GM23338 (cell line): ENCODE results near the gene KRT38. TPM values are rescaled to one million over a fixed set of nuclear protein-coding genes. Genes with fewer than 3 reads are reported as not detected.

Source experiments
- ATAC-seq: fragments of 200-7000 bp; cut with Tn5 transposase; 3 replicates; pipeline ENCODE4 v1.9.1; 2020
- DNase-seq: peaks from one replicate; pipeline ENCODE4 v3.0.0-alpha.2; 2015; ENCODE audit warnings: low spot score
- H2AFZ ChIP-seq: fragments of 200-600 bp; sonication (generic); 2 replicates; pipeline ENCODE4 v1.8.0; 2016; ENCODE audit warnings: antibody characterized with exemption, mild to moderate bottlenecking, moderate library complexity
- H3F3A ChIP-seq: fragments of 200-600 bp; sonication (generic); replicated peaks from 2 replicates; pipeline ENCODE4 v1.8.0; 2017; ENCODE audit warnings: antibody characterized with exemption, mixed run types, low read depth
- H3K27ac ChIP-seq: fragments of 200-600 bp; sonication (generic); 2 replicates; pipeline ENCODE4 v1.6.1; 2016; ENCODE audit warnings: low read depth
- H3K27me3 ChIP-seq: fragments of 200-600 bp; sonication (generic); 2 replicates; pipeline ENCODE4 v1.8.0; 2016; ENCODE audit warnings: mild to moderate bottlenecking, mixed run types, moderate library complexity; ENCODE audit not compliant: insufficient read depth
- H3K36me3 ChIP-seq: fragments of 200-600 bp; sonication (generic); 2 replicates; pipeline ENCODE4 v1.8.0; 2016; ENCODE audit warnings: mild to moderate bottlenecking; ENCODE audit not compliant: insufficient read depth
- H3K4me1 ChIP-seq: fragments of 200-600 bp; sonication (generic); 2 replicates; pipeline ENCODE4 v1.8.0; 2016; ENCODE audit warnings: mild to moderate bottlenecking, moderate library complexity; ENCODE audit not compliant: insufficient read depth
- H3K4me2 ChIP-seq: fragments of 200-600 bp; sonication (generic); 2 replicates; pipeline ENCODE4 v1.7.1; 2017; ENCODE audit warnings: mixed run types
- H3K4me3 ChIP-seq: fragments of 200-600 bp; sonication (generic); 2 replicates; pipeline ENCODE4 v1.6.1; 2016; ENCODE audit warnings: mixed run types
- H3K79me2 ChIP-seq: fragments of 200-600 bp; sonication (generic); replicated peaks from 2 replicates; pipeline ENCODE4 v1.8.0; 2017; ENCODE audit warnings: mild to moderate bottlenecking; ENCODE audit not compliant: insufficient read depth
- H3K9me2 ChIP-seq: fragments of 200-600 bp; sonication (generic); 2 replicates; pipeline ENCODE4 v1.8.0; 2017; ENCODE audit not compliant: insufficient read depth
- H4K20me1 ChIP-seq: fragments of 200-600 bp; sonication (generic); replicated peaks from 2 replicates; pipeline ENCODE4 v1.8.0; 2017; ENCODE audit warnings: mild to moderate bottlenecking; ENCODE audit not compliant: insufficient read depth
- H3K27ac Mint-ChIP-seq: 2 replicates; pipeline ENCODE4 v1.8.0; 2020; ENCODE audit warnings: inconsistent platforms, mild to moderate bottlenecking, moderate library complexity, mixed read lengths
- H3K27me3 Mint-ChIP-seq: 3 replicates; pipeline ENCODE4 v1.8.0; 2022; ENCODE audit warnings: low read depth, mild to moderate bottlenecking, moderate library complexity, mixed read lengths, inconsistent platforms; ENCODE audit not compliant: insufficient read depth, poor library complexity
- H3K36me3 Mint-ChIP-seq: 3 replicates; pipeline ENCODE4 v1.8.0; 2021; ENCODE audit warnings: low read depth, mild to moderate bottlenecking, inconsistent platforms, moderate library complexity, mixed read lengths
- H3K4me1 Mint-ChIP-seq: 3 replicates; pipeline ENCODE4 v1.8.0; 2020; ENCODE audit warnings: mild to moderate bottlenecking, inconsistent platforms, mixed read lengths
- H3K4me3 Mint-ChIP-seq: 3 replicates; pipeline ENCODE4 v1.8.0; 2021; ENCODE audit warnings: moderate library complexity, mild to moderate bottlenecking, inconsistent platforms, mixed read lengths
- H3K9me3 Mint-ChIP-seq: 3 replicates; pipeline ENCODE4 v1.8.0; 2020; ENCODE audit warnings: moderate library complexity, mild to moderate bottlenecking, inconsistent platforms, mixed read lengths
- EZH2 ChIP-seq: fragments of 200-600 bp; sonication (generic); IDR thresholded peaks from one replicate; pipeline ENCODE4 v1.8.0; 2017; ENCODE audit warnings: antibody characterized with exemption, mild to moderate bottlenecking, low read depth; ENCODE audit not compliant: unreplicated experiment
- POLR2AphosphoS5 ChIP-seq: IDR thresholded peaks from 2 replicates; pipeline ENCODE4 v1.6.1; 2016; ENCODE audit warnings: antibody characterized with exemption, low read depth
- REST ChIP-seq: IDR thresholded peaks from one replicate; pipeline ENCODE4 v1.6.1; 2018; ENCODE audit warnings: antibody characterized with exemption; ENCODE audit not compliant: unreplicated experiment
- ZNF114 ChIP-seq: fragments of 250-450 bp; sonication (Bioruptor Pico); IDR thresholded peaks from 2 replicates; pipeline ENCODE4 v1.5.0; 2020; ENCODE audit warnings: mild to moderate bottlenecking, moderate library complexity
- ZNF331 ChIP-seq: fragments of 250-450 bp; sonication (Bioruptor Pico); IDR thresholded peaks from 2 replicates; pipeline ENCODE4 v1.5.0; 2020; ENCODE audit warnings: low read depth, mild to moderate bottlenecking, moderate library complexity
- polyA plus RNA-seq: library from polyadenylated mRNA; unstranded; fragments of >200 nt; fragmentation: Nextera tagmentation; extraction: Ambion mirVana; gene quantifications from 2 replicates; pipeline ENCODE4 v1.2.1, GENCODE V29; 2016
- total RNA-seq: library from RNA; depleted of rRNA; stranded (reverse); fragments of >200 nt; shearing (Covaris generic); gene quantifications from 2 replicates; pipeline ENCODE4 v1.2.3, GENCODE V29; 2014
- TF ChIP-seq, protein P1 (sequence below): fragments of 250-450 bp; sonication (Bioruptor Pico); IDR thresholded peaks from 2 replicates; pipeline ENCODE4 v1.5.0; 2020; ENCODE audit warnings: mild to moderate bottlenecking, moderate library complexity
- TF ChIP-seq, protein P2 (sequence below): IDR thresholded peaks from 2 replicates; pipeline ENCODE4 v1.6.1; 2016; ENCODE audit warnings: antibody characterized with exemption
- TF ChIP-seq, protein P3 (sequence below), 2 experiments: fragments of 200-600 bp in 1 of 2; sonication (generic) in 1 of 2; conservative IDR thresholded peaks; 2 replicates each; pipeline versions ENCODE4 v1.5.1 to v1.6.1; 2016 to 2017; ENCODE audit warnings: antibody characterized with exemption in 2 of 2, low read depth in 2 of 2, mild to moderate bottlenecking in 2 of 2, moderate library complexity in 1 of 2

The KRT38 gene
- total and polyA plus RNA-seq, 2 experiments from 2014 or later: not detected

- peak within 1 kb of the TSS; percentile 38; the same call in 1 of the 2 replicates for H2AFZ ChIP-seq
- TF ChIP-seq, protein P1, sequence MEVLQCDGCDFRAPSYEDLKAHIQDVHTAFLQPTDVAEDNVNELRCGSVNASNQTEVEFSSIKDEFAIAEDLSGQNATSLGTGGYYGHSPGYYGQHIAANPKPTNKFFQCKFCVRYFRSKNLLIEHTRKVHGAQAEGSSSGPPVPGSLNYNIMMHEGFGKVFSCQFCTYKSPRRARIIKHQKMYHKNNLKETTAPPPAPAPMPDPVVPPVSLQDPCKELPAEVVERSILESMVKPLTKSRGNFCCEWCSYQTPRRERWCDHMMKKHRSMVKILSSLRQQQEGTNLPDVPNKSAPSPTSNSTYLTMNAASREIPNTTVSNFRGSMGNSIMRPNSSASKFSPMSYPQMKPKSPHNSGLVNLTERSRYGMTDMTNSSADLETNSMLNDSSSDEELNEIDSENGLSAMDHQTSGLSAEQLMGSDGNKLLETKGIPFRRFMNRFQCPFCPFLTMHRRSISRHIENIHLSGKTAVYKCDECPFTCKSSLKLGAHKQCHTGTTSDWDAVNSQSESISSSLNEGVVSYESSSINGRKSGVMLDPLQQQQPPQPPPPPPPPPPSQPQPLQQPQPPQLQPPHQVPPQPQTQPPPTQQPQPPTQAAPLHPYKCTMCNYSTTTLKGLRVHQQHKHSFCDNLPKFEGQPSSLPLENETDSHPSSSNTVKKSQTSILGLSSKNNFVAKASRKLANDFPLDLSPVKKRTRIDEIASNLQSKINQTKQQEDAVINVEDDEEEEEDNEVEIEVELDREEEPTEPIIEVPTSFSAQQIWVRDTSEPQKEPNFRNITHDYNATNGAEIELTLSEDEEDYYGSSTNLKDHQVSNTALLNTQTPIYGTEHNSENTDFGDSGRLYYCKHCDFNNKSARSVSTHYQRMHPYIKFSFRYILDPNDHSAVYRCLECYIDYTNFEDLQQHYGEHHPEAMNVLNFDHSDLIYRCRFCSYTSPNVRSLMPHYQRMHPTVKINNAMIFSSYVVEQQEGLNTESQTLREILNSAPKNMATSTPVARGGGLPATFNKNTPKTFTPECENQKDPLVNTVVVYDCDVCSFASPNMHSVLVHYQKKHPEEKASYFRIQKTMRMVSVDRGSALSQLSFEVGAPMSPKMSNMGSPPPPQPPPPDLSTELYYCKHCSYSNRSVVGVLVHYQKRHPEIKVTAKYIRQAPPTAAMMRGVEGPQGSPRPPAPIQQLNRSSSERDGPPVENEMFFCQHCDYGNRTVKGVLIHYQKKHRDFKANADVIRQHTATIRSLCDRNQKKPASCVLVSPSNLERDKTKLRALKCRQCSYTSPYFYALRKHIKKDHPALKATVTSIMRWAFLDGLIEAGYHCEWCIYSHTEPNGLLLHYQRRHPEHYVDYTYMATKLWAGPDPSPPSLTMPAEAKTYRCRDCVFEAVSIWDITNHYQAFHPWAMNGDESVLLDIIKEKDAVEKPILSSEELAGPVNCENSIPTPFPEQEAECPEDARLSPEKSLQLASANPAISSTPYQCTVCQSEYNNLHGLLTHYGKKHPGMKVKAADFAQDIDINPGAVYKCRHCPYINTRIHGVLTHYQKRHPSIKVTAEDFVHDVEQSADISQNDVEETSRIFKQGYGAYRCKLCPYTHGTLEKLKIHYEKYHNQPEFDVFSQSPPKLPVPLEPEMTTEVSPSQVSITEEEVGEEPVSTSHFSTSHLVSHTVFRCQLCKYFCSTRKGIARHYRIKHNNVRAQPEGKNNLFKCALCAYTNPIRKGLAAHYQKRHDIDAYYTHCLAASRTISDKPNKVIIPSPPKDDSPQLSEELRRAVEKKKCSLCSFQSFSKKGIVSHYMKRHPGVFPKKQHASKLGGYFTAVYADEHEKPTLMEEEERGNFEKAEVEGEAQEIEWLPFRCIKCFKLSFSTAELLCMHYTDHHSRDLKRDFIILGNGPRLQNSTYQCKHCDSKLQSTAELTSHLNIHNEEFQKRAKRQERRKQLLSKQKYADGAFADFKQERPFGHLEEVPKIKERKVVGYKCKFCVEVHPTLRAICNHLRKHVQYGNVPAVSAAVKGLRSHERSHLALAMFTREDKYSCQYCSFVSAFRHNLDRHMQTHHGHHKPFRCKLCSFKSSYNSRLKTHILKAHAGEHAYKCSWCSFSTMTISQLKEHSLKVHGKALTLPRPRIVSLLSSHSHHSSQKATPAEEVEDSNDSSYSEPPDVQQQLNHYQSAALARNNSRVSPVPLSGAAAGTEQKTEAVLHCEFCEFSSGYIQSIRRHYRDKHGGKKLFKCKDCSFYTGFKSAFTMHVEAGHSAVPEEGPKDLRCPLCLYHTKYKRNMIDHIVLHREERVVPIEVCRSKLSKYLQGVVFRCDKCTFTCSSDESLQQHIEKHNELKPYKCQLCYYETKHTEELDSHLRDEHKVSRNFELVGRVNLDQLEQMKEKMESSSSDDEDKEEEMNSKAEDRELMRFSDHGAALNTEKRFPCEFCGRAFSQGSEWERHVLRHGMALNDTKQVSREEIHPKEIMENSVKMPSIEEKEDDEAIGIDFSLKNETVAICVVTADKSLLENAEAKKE: no peak
- TF ChIP-seq EZH2: no peak
- TF ChIP-seq, protein P2, sequence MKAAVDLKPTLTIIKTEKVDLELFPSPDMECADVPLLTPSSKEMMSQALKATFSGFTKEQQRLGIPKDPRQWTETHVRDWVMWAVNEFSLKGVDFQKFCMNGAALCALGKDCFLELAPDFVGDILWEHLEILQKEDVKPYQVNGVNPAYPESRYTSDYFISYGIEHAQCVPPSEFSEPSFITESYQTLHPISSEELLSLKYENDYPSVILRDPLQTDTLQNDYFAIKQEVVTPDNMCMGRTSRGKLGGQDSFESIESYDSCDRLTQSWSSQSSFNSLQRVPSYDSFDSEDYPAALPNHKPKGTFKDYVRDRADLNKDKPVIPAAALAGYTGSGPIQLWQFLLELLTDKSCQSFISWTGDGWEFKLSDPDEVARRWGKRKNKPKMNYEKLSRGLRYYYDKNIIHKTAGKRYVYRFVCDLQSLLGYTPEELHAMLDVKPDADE: no peak
- TF ChIP-seq, protein P3, sequence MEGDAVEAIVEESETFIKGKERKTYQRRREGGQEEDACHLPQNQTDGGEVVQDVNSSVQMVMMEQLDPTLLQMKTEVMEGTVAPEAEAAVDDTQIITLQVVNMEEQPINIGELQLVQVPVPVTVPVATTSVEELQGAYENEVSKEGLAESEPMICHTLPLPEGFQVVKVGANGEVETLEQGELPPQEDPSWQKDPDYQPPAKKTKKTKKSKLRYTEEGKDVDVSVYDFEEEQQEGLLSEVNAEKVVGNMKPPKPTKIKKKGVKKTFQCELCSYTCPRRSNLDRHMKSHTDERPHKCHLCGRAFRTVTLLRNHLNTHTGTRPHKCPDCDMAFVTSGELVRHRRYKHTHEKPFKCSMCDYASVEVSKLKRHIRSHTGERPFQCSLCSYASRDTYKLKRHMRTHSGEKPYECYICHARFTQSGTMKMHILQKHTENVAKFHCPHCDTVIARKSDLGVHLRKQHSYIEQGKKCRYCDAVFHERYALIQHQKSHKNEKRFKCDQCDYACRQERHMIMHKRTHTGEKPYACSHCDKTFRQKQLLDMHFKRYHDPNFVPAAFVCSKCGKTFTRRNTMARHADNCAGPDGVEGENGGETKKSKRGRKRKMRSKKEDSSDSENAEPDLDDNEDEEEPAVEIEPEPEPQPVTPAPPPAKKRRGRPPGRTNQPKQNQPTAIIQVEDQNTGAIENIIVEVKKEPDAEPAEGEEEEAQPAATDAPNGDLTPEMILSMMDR (conservative IDR thresholded peaks at IDR 0.05; ENCODE audit: low read depth in 2 of 2): no peak
- TF ChIP-seq ZNF114 (CRISPR knock-in tag): no peak
- no peak for TF ChIP-seq POLR2AphosphoS5
- TF ChIP-seq REST: no peak
- TF ChIP-seq ZNF331 (CRISPR knock-in tag): no peak
- no peaks in the 10 kb centered on the region for H4K20me1 ChIP-seq
- Mint-ChIP-seq H3K4me3 (no peak within 1 kb of the TSS), H3K27me3 (no peaks in the 10 kb centered on the region), H3K27ac (no peak within 1 kb of the TSS), H3K36me3 (no peaks in the 10 kb centered on the region), H3K9me3 (no peaks in the 10 kb centered on the region), H3K4me1 (no peaks in the 10 kb centered on the region)
- H3K27me3 ChIP-seq: no peaks in the 10 kb centered on the region
- no peak within 1 kb of the TSS for H3K4me3 ChIP-seq
- H3K27ac ChIP-seq: no peak within 1 kb of the TSS
- H3K79me2 ChIP-seq: no peaks in the 10 kb centered on the region
- DNase-seq (no peak), ATAC-seq (no peak)
- no peaks in the 10 kb centered on the region for H3F3A ChIP-seq
- no peak within 1 kb of the TSS for H3K4me2 ChIP-seq
- H3K36me3 ChIP-seq: no peaks in the 10 kb centered on the region
- H3K9me2 ChIP-seq: no peaks in the 10 kb centered on the region
- H3K4me1 ChIP-seq: no peaks in the 10 kb centered on the region
Observed at GRCh38 chr17:41396996-41397660, 43.7 kb downstream of the KRT38 start, which contains the start of gene KRT31. Gene KRT31 (minus strand): TSS chr17:41397608. CDS start chr17:41397539, 69 bp downstream.
